Choroid plexus epithelial cell (primary cell): ENCODE measurements around the gene EYS.
A peak's percentile ranks its signal among the peaks of the same experiment; 100 is the strongest.

Experiments used
- DNase-seq: peaks from one replicate; pipeline ENCODE4 v3.0.0-alpha.2; 2010; ENCODE audit warnings: low read depth
- H3K4me3 ChIP-seq: 2 replicates; pipeline ENCODE4 v1.5.1; 2011; ENCODE audit warnings: low read depth, mild to moderate bottlenecking, control low read depth, low read length, moderate library complexity
- TF ChIP-seq, protein P1 (sequence below): conservative IDR thresholded peaks from 2 replicates; pipeline ENCODE4 v1.5.1; 2011; ENCODE audit warnings: low read depth, mild to moderate bottlenecking, control low read depth, inconsistent platforms, low read length, moderate library complexity

The EYS gene

DNA sequence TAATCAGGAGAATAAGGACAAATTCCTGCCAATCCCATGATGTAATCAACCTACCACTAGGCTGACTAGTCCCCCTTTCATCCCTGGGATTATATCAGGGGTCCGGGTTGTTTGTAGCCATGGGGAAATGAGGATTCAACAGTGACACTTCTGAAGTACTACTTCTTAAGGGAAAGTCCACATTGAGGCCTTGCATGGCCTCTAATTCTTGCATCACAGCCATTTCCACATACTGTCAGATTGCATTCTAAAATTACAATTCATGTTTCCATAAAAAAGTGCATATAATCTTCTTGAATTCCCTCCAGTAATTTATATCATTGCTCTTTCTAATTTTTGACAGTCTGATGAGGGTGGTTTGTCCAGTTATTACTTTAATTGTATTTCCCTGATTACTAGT, 1887.2 kb downstream of the EYS start:
- TF ChIP-seq, protein P1, sequence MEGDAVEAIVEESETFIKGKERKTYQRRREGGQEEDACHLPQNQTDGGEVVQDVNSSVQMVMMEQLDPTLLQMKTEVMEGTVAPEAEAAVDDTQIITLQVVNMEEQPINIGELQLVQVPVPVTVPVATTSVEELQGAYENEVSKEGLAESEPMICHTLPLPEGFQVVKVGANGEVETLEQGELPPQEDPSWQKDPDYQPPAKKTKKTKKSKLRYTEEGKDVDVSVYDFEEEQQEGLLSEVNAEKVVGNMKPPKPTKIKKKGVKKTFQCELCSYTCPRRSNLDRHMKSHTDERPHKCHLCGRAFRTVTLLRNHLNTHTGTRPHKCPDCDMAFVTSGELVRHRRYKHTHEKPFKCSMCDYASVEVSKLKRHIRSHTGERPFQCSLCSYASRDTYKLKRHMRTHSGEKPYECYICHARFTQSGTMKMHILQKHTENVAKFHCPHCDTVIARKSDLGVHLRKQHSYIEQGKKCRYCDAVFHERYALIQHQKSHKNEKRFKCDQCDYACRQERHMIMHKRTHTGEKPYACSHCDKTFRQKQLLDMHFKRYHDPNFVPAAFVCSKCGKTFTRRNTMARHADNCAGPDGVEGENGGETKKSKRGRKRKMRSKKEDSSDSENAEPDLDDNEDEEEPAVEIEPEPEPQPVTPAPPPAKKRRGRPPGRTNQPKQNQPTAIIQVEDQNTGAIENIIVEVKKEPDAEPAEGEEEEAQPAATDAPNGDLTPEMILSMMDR, result no peak
- no peak overlapping the region for H3K4me3 ChIP-seq
- DNase-seq, result peak; percentile 37

- H3K4me3 ChIP-seq, result no peak overlapping the region
- no peak for DNase-seq
- TF ChIP-seq, protein P1, result no peak
These were observed 1889.5 kb downstream of the EYS start for GRCh38 chr6:63817492-63818050.

- peak; percentile 61 for DNase-seq
- TF ChIP-seq, protein P1, result peak; percentile 63
- no peak overlapping the region for H3K4me3 ChIP-seq
These were observed 1890.0 kb downstream of the EYS start for GRCh38 chr6:63816982-63817436.

DNA sequence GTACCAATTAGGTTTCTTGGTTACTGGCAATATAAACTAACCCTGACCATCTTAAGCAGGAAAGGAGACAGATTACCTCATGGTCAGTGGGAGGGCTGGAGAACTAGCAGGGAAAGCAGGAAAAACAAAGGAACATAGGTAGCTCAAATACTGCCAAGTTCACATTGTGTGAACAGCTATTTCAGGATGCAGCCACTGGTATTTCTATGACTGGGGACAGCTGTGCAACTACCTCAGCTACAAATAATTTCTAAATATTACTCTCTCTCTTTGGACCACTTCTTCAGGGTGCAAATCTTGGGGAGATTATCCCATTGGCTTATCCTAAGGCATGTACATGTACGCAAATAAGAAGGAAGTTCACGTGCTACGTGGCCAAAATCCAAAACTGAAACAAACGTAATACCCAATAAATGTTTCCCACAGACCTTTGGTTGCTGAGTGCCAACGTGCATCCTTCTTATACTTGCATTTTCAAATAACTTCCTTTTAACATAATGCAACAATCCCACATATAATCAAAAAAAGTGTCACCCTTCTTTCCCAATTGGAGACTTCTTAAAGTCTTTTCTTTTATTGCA, 1890.5 kb downstream of the EYS start:
- DNase-seq, result no peak
- TF ChIP-seq, protein P1, result no peak
- no peak overlapping the region for H3K4me3 ChIP-seq

DNA sequence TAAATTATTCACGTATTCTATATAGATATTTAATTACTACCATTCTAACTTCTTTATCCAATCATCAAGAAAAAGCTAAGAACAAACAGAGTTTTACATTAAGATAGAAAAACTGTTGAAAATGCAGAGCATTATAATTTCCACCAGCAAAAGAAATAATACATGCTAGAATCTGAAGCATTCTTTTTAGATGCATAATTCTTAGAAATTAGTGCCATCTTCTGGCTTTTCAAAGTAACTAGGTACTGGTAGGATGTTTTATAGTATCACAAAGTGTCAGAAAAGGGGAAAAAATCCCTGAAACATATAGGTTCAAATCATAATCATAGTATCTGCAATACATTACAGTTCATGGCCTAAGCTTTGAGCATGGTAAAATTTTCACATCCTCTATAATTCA, 1892.6 kb downstream of the EYS start:
- TF ChIP-seq, protein P1, result no peak
- no peak overlapping the region for H3K4me3 ChIP-seq
- DNase-seq, result peak; percentile 27

DNA sequence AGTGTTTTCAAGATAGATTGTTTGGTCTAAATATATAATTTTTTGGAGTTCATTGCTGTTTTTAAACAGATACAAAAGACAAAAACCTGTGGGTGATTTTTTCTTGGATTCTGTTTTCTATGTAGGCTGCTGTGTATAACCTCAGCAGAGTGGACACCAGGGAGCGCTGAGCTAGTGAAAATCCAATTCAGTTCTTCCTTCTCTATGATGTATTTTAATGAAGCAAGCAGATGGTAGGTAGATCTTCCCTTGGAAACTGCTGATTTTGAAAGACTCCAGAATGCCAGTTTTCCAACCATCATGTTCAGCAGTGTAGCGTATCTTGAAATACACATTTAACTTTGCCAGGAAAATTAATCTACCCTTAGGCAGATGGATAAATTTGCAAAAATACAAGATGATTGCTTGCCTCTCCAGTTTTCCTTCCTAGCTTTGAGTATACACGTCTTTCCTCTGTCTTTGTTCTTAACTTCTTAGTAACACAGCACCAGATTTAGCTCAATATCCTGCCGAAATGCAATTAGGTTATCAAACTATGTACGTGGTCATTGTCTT, 1893.4 kb downstream of the EYS start:
- TF ChIP-seq, protein P1, result peak; percentile 40
- DNase-seq, result peak; percentile 20
- H3K4me3 ChIP-seq, result no peak overlapping the region

DNA sequence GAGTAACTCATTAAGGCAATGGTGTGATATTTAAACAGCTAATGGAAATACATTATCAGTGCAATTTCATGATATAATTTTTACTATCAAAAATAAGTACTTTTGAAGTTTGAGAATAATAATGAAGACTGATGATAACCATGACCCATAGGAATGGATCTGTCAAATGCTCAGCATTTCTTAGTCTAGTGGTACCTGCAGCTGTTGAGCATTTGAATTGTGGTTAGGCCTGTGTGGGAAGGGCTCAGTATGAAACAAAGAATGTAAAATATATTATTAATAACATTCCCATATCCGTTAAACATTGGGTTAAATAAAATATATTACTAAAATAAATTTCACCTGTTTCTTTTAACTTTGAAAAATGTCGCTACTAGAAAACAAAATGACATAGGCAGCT, 1898.5 kb downstream of the EYS start:
- H3K4me3 ChIP-seq, result no peak overlapping the region
- TF ChIP-seq, protein P1, result no peak
- DNase-seq, result no peak
